SK-N-SH (cell line): ENCODE results near the gene HRCT1. TPM values are rescaled to one million over a fixed set of nuclear protein-coding genes. Genes with fewer than 3 reads are reported as not detected.

Experiments
- CTCF ChIA-PET: fragments of 300-600, 350-600 bp; formaldehyde crosslinking; extraction: SDS; loops from one replicate; lab custom pipeline; 2021; lab: Yijun Ruan, JAX
- POLR2A ChIA-PET: fragments of 350-600 bp; sonication (Branson Sonifier 250); formaldehyde crosslinking; extraction: SDS; loops from one replicate; lab custom pipeline; 2020; ENCODE audit warnings: antibody characterized with exemption, inconsistent platforms; lab: Yijun Ruan, JAX
- DNase-seq: peaks from one replicate; pipeline ENCODE4 v3.0.0; 2012
- H2AFZ ChIP-seq: fragments of 200-600 bp; sonication (generic); 2 replicates; pipeline ENCODE4 v1.8.1; 2016; ENCODE audit warnings: antibody characterized with exemption, mild to moderate bottlenecking, low read depth
- H3F3A ChIP-seq: fragments of 200-600 bp; sonication (generic); replicated peaks from 2 replicates; pipeline ENCODE3; 2016; ENCODE audit warnings: antibody characterized with exemption, mild to moderate bottlenecking; ENCODE audit not compliant: insufficient read depth
- H3K27ac ChIP-seq, 2 experiments: fragments of 200-500 bp in 1 of 2; fragments of 200-600 bp in 1 of 2; sonication (Bioruptor generic) in 1 of 2; sonication (generic), shearing (Covaris generic) in 1 of 2; 2 replicates each; pipeline versions ENCODE4 v1.5.1 to v1.6.1; 2014 to 2016; ENCODE audit warnings: low read depth in 2 of 2, inconsistent platforms in 1 of 2, low read length in 1 of 2, mild to moderate bottlenecking in 1 of 2, mixed read lengths in 1 of 2
- H3K27me3 ChIP-seq: fragments of 200-600 bp; sonication (generic), shearing (Covaris generic); 2 replicates; pipeline ENCODE4 v1.6.1; 2016; ENCODE audit warnings: mixed run types; ENCODE audit not compliant: insufficient read depth
- H3K36me3 ChIP-seq, 2 experiments: fragments of 200-500 bp in 1 of 2; fragments of 200-600 bp in 1 of 2; sonication (Bioruptor generic) in 1 of 2; sonication (generic) in 1 of 2; replicated peaks in 1 of 2; 2 replicates each; pipeline versions ENCODE3 to v1.5.1; 2014 to 2016; ENCODE audit warnings: low read length in 1 of 2, mild to moderate bottlenecking in 1 of 2; ENCODE audit not compliant: insufficient read depth in 2 of 2, control insufficient read depth in 1 of 2
- H3K4me1 ChIP-seq, 2 experiments: fragments of 200-500 bp in 1 of 2; fragments of 200-600 bp in 1 of 2; sonication (Bioruptor generic) in 1 of 2; sonication (generic), shearing (Covaris generic) in 1 of 2; 2 replicates each; pipeline versions ENCODE4 v1.5.1 to v1.6.1; 2014 to 2016; ENCODE audit warnings: low read depth in 1 of 2, low read length in 1 of 2, mixed run types in 1 of 2; ENCODE audit not compliant: insufficient read depth in 2 of 2, control insufficient read depth in 1 of 2
- H3K4me2 ChIP-seq: fragments of 200-600 bp; sonication (generic), shearing (Covaris generic); 2 replicates; pipeline ENCODE4 v1.6.1; 2017; ENCODE audit warnings: mixed run types
- H3K4me3 ChIP-seq, 2 experiments: fragments of 200-500 bp in 1 of 2; fragments of 200-600 bp in 1 of 2; sonication (Bioruptor generic) in 1 of 2; sonication (generic), shearing (Covaris generic) in 1 of 2; 2 replicates each; pipeline versions ENCODE4 v1.5.1 to v1.8.1; 2014 to 2016; ENCODE audit warnings: low read depth in 2 of 2, inconsistent platforms in 1 of 2, low read length in 1 of 2, mild to moderate bottlenecking in 1 of 2, mixed read lengths in 1 of 2, moderate library complexity in 1 of 2
- H3K79me2 ChIP-seq: fragments of 200-600 bp; sonication (generic); 2 replicates; pipeline ENCODE4 v1.8.1; 2017; ENCODE audit warnings: mild to moderate bottlenecking; ENCODE audit not compliant: insufficient read depth
- H3K9ac ChIP-seq: fragments of 200-600 bp; sonication (generic); 2 replicates; pipeline ENCODE4 v1.6.1; 2017; ENCODE audit warnings: mixed run types
- H3K9me2 ChIP-seq: fragments of 200-600 bp; sonication (generic); 2 replicates; pipeline ENCODE4 v1.6.1; 2017; ENCODE audit warnings: mixed run types
- H3K9me3 ChIP-seq: fragments of 200-600 bp; sonication (generic); 2 replicates; pipeline ENCODE4 v1.6.1; 2017; ENCODE audit warnings: mixed run types, mild to moderate bottlenecking, moderate library complexity
- H4K20me1 ChIP-seq: fragments of 200-600 bp; sonication (generic); 2 replicates; pipeline ENCODE4 v1.6.1; 2017; ENCODE audit warnings: mild to moderate bottlenecking, mixed run types; ENCODE audit not compliant: insufficient read depth
- EZH2phosphoT487 ChIP-seq: fragments of 200-600 bp; sonication (generic); IDR thresholded peaks from 2 replicates; pipeline ENCODE4 v1.6.1; 2017; ENCODE audit warnings: low read depth, mixed run types, mild to moderate bottlenecking, antibody characterized with exemption, moderate library complexity, borderline replicate concordance
- FOXJ3 ChIP-seq: sonication (generic); formaldehyde crosslinking; IDR thresholded peaks from 2 replicates; pipeline ENCODE4 v1.5.1; 2020; ENCODE audit warnings: mild to moderate bottlenecking, missing genetic modification reagents
- GABPA ChIP-seq: IDR thresholded peaks from 2 replicates; pipeline ENCODE4 v1.4.0; 2012; ENCODE audit warnings: low read depth, mild to moderate bottlenecking
- GATA2 ChIP-seq: sonication (generic); formaldehyde crosslinking; IDR thresholded peaks from 2 replicates; pipeline ENCODE4 v1.5.0; 2020; ENCODE audit warnings: mild to moderate bottlenecking, missing genetic modification reagents
- IRF3 ChIP-seq: fragments of 150-350 bp; IDR thresholded peaks from 2 replicates; pipeline ENCODE4 v1.6.1; 2016; ENCODE audit warnings: mild to moderate bottlenecking, low read depth, low read length
- MEF2A ChIP-seq: IDR thresholded peaks from 2 replicates; pipeline ENCODE4 v1.4.0; 2012; ENCODE audit warnings: low read depth, borderline replicate concordance
- MXI1 ChIP-seq: IDR thresholded peaks from 2 replicates; pipeline ENCODE4 v1.6.1; 2012; ENCODE audit warnings: mild to moderate bottlenecking, low read depth, low read length, improper control_type of control experiment
- NFIC ChIP-seq: IDR thresholded peaks from 2 replicates; pipeline ENCODE4 v1.4.0; 2012; ENCODE audit warnings: borderline replicate concordance
- NRF1 ChIP-seq: IDR thresholded peaks from 2 replicates; pipeline ENCODE4 v1.6.1; 2012; ENCODE audit warnings: low read depth, mild to moderate bottlenecking, low read length
- RCOR1 ChIP-seq: fragments of 150-350 bp; IDR thresholded peaks from 2 replicates; pipeline ENCODE4 v1.6.1; 2017; ENCODE audit warnings: antibody characterized with exemption, low read length
- RFX5 ChIP-seq: IDR thresholded peaks from 2 replicates; pipeline ENCODE4 v1.6.1; 2012; ENCODE audit warnings: mild to moderate bottlenecking, improper control_type of control experiment, low read length
- SMC3 ChIP-seq: IDR thresholded peaks from 2 replicates; pipeline ENCODE4 v1.6.1; 2012; ENCODE audit warnings: low read depth, low read length, improper control_type of control experiment
- TAF1 ChIP-seq: IDR thresholded peaks from 2 replicates; pipeline ENCODE4 v1.6.1; 2012; ENCODE audit warnings: low read depth, mild to moderate bottlenecking, low read length, moderate library complexity, borderline replicate concordance
- TCF12 ChIP-seq: IDR thresholded peaks from 2 replicates; pipeline ENCODE4 v1.4.0; 2012
- TEAD4 ChIP-seq: IDR thresholded peaks from 2 replicates; pipeline ENCODE4 v1.4.0; 2012; ENCODE audit warnings: mild to moderate bottlenecking, borderline replicate concordance; ENCODE audit not compliant: insufficient read depth
- USF1 ChIP-seq: IDR thresholded peaks from 2 replicates; pipeline ENCODE4 v1.4.0; 2012; ENCODE audit warnings: low read depth, borderline replicate concordance
- WGBS: methylation state at CpG from one replicate; pipeline ENCODE4 v1.1.6; 2017; ENCODE audit warnings: low lambda C conversion rate; 5-methylcytosine and 5-hydroxymethylcytosine counted together
- polyA plus RNA-seq, 3 experiments: library from polyadenylated mRNA; depleted of rRNA; stranded (reverse); fragments of >200 nt; gene quantifications; 2 replicates each; pipeline ENCODE4 v1.2.3, GENCODE V29; 2012

Gene HRCT1
- polyA plus RNA-seq, 1 of the 3 experiments (the other 2 are of a cell fraction): 3.0 TPM

DNA sequence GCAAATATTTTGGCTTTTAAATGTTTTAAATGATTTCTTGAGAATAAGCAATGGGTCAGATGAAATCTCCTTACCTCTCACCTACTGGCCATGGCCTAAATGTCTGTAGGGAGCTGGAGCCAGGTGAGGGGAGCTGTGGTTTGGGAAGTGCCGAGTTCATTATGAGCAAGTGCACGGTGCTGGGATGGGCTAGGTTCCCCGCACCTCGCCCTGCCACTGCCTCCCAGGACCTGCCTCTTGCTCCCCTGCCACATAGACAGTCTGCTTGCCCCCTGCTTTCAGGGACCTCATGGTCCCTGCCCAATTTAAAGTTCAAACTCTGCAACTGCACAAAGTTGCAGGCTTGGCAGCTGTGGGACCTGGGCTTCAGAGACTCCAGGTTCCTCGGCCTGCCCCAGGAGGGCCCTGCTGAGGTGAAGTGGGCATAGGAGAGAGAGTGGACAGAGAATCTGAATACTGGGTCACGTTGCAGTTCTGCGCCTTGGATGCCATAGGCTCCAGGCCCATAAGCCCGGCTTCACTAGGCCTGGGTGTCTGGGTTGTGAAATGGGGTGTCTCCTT is 41.2 kb upstream of the HRCT1 start:
- H3K27me3 ChIP-seq: no peaks in the 10 kb centered on the region; the same call in 1 of the 2 replicates
- H4K20me1 ChIP-seq: no peaks in the 10 kb centered on the region
- WGBS: 87% methylated on average over 4 of the region's 8 CpGs
- no peaks in the 10 kb centered on the region for H3K9me3 ChIP-seq
- H2AFZ ChIP-seq: no peak overlapping the region
- no peak overlapping the region for H3K4me3 ChIP-seq
- no peak for DNase-seq
- CTCF ChIA-PET: interaction anchor here (1.0 to 4.9 kb wide), 6 partner anchors 13 to 75 kb away, joined by 3 to 25 read pairs (median 6); no protein-coding TSS in a partner anchor
- H3K9ac ChIP-seq: no peak overlapping the region
- H3K4me1 ChIP-seq: peaks cover 0 to 3% of the 10 kb centered on the region in 2 experiments; a peak in 1 of 4 replicates
- POLR2A ChIA-PET: no interaction called here
- H3K9me2 ChIP-seq: no peaks in the 10 kb centered on the region
- no peak overlapping the region for H3K4me2 ChIP-seq
- TF ChIP-seq NRF1 (no peak), TCF12 (no peak), USF1 (no peak), RCOR1 (no peak)
- no peaks in the 10 kb centered on the region for H3F3A ChIP-seq
- no peak overlapping the region for H3K27ac ChIP-seq
- H3K79me2 ChIP-seq: no peaks in the 10 kb centered on the region
- no peaks in the 10 kb centered on the region for H3K36me3 ChIP-seq

DNA sequence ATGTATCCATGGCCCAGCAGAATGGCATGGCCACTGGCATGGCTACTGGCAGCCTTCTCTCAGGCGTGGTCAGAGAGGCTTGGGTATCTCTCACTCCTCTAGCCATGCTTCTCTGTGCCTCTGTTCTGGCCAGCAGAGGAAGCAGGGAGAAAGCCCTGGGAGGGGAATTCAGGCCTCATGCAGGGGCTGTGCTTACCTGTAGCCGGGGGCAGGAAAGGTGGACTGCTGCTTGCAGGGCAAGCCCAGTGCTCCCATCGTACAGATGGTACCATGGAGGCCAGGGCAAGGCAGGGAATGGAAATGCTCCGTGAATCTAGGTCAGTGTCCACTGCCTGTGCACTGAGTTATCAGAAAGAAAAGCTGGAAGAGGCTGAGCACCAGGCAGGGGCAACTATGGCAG is 38.5 kb upstream of the HRCT1 start:
- Histone ChIP-seq H3K9me2 (no peaks in the 10 kb centered on the region), H3F3A (no peaks in the 10 kb centered on the region), H2AFZ (no peak overlapping the region), H3K27me3 (no peaks in the 10 kb centered on the region), H3K4me1 (no peaks in the 10 kb centered on the region; a peak in 1 of 4 replicates), H3K4me3 (no peak overlapping the region), H3K27ac (no peak overlapping the region), H3K9me3 (no peaks in the 10 kb centered on the region), H3K79me2 (no peaks in the 10 kb centered on the region), H4K20me1 (no peaks in the 10 kb centered on the region), H3K36me3 (no peaks in the 10 kb centered on the region), H3K4me2 (no peak overlapping the region), H3K9ac (no peak overlapping the region)
- CTCF ChIA-PET: interaction anchor here (1.9 to 2.1 kb wide), 2 partner anchors 15 to 77 kb away, joined by 8 to 9 read pairs; no protein-coding TSS in a partner anchor
- TF ChIP-seq IRF3 (no peak), GATA2 (CRISPR knock-in tag) (no peak), TAF1 (no peak), FOXJ3 (CRISPR knock-in tag) (no peak), MXI1 (no peak), TEAD4 (no peak), SMC3 (no peak), TCF12 (no peak), RFX5 (no peak), USF1 (no peak), RCOR1 (no peak), EZH2phosphoT487 (no peak), NFIC (no peak), MEF2A (no peak), GABPA (no peak)
- POLR2A ChIA-PET: no interaction called here
- WGBS: 59% methylated on average over 3 of the region's 4 CpGs
- DNase-seq: no peak
